Measurements from ENCODE around the gene LIG1. TPM values are rescaled to one million over a fixed set of nuclear protein-coding genes. Genes with fewer than 3 reads are reported as not detected.

The LIG1 gene
- total and polyA plus RNA-seq, 2 donors (not counting 3 experiments of a cell fraction or from before 2014, with no cell fraction given), result 64.0 to 94.7 TPM

- Histone ChIP-seq H3K36me3 (ENCODE audit: control insufficient read depth in 2 of 2, extremely low read depth in 1 of 2, insufficient read depth in 2 of 2, low read length in 2 of 2) (peaks cover 4 to 9% of the 10 kb centered on the region in 2 experiments), H4K20me1 (replicated peaks; ENCODE audit: control insufficient read depth, extremely low read depth, insufficient read depth, low read length) (no peaks in the 10 kb centered on the region), H3K4me3 (replicated peaks in 1 of 3; ENCODE audit: insufficient read depth in 1 of 3, low read depth in 1 of 3, low read length in 3 of 3) (no peak overlapping the region), H3K9ac (replicated peaks; ENCODE audit: extremely low read depth, insufficient read depth, low read length) (peak overlapping the region; percentile 75), H3K79me2 (ENCODE audit: control insufficient read depth, insufficient read depth, low read length) (no peaks in the 10 kb centered on the region), H2AFZ (ENCODE audit: low read depth, low read length) (peak overlapping the region; percentile 7), H3K27ac (ENCODE audit: insufficient read depth, low read depth, low read length) (peak overlapping the region; percentile 96), H3K9me1 (replicated peaks; ENCODE audit: control insufficient read depth, extremely low read depth, insufficient read depth, low read length) (no peaks in the 10 kb centered on the region), H3K27me3 (ENCODE audit: control insufficient read depth in 2 of 2, insufficient read depth in 2 of 2, low read length in 2 of 2) (no peaks in the 10 kb centered on the region), H3K4me2 (ENCODE audit: insufficient read depth, low read length) (peak overlapping the region; percentile 57), H3K9me3 (replicated peaks; ENCODE audit: control insufficient read depth, insufficient read depth, low read length) (no peaks in the 10 kb centered on the region), H3K4me1 (ENCODE audit: control insufficient read depth, extremely low read depth, insufficient read depth, low read length) (peaks cover 51% of the 10 kb centered on the region)
- dilution Hi-C loops (cut with MboI; ENCODE audit: extremely low pct_ligation_motif_present, low sequenced_read_pairs) (no loop called here), intact Hi-C loops (cut with micrococcal nuclease) (loop anchor here (1.0 to 2.0 kb wide), 4 partner anchors 21 to 125 kb away; partner anchors contain the start of genes LIG1 and ZSWIM9)
- CTCF ChIA-PET, result interaction anchor here (0.7 to 5.9 kb wide), 9 partner anchors 12 to 136 kb away, joined by 3 to 112 read pairs (median 5); partner anchors contain the start of gene PLA2G4C
- TSS peak; percentile 26 for BruUV-seq (replicated peaks)
- DNase-seq (ENCODE audit: low read depth, low spot score) (peak; percentile 96), FAIRE-seq (peak; percentile 100)
- POLR2A ChIA-PET, result interaction anchor here (1.1 to 1.8 kb wide), 3 partner anchors 13 to 29 kb away, joined by 4 to 14 read pairs (median 11); partner anchors contain the start of gene PLA2G4C
- TF ChIP-seq POLR2AphosphoS5 (IDR thresholded peaks at IDR 0.05; ENCODE audit: insufficient read depth, low read depth, low read length), result peak; percentile 82
- peak; percentile 77 for TF ChIP-seq JUN (IDR thresholded peaks at IDR 0.05; ENCODE audit: borderline replicate concordance, insufficient read depth, insufficient read length, low read depth)
- TF ChIP-seq GATA2 (IDR thresholded peaks at IDR 0.05; ENCODE audit: insufficient read depth, insufficient read length, low read depth, low read length), result no peak
- TF ChIP-seq MYC (IDR thresholded peaks at IDR 0.05; ENCODE audit: low read depth, low read length), result peak; percentile 29
- TF ChIP-seq POLR2A (IDR thresholded peaks at IDR 0.05; ENCODE audit: low read depth, low read length), result peak; percentile 58
- TF ChIP-seq, protein P1, sequence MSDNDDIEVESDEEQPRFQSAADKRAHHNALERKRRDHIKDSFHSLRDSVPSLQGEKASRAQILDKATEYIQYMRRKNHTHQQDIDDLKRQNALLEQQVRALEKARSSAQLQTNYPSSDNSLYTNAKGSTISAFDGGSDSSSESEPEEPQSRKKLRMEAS (IDR thresholded peaks at IDR 0.05; ENCODE audit: insufficient read depth, insufficient read length), result peak; percentile 10
- no peak for TF ChIP-seq EZH2 (IDR thresholded peaks at IDR 0.05; ENCODE audit: borderline replicate concordance, low read depth, low read length, severe bottlenecking)
- peak; percentile 90 for TF ChIP-seq FOS (IDR thresholded peaks at IDR 0.05; ENCODE audit: borderline replicate concordance, insufficient read depth, low read length)
- TF ChIP-seq, protein P2, sequence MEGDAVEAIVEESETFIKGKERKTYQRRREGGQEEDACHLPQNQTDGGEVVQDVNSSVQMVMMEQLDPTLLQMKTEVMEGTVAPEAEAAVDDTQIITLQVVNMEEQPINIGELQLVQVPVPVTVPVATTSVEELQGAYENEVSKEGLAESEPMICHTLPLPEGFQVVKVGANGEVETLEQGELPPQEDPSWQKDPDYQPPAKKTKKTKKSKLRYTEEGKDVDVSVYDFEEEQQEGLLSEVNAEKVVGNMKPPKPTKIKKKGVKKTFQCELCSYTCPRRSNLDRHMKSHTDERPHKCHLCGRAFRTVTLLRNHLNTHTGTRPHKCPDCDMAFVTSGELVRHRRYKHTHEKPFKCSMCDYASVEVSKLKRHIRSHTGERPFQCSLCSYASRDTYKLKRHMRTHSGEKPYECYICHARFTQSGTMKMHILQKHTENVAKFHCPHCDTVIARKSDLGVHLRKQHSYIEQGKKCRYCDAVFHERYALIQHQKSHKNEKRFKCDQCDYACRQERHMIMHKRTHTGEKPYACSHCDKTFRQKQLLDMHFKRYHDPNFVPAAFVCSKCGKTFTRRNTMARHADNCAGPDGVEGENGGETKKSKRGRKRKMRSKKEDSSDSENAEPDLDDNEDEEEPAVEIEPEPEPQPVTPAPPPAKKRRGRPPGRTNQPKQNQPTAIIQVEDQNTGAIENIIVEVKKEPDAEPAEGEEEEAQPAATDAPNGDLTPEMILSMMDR (IDR thresholded peaks at IDR 0.05; ENCODE audit: extremely low read depth in 1 of 2, insufficient read depth in 1 of 2, low read depth in 1 of 2, low read length in 2 of 2), result peak; percentile 39 to 41
These were observed 46.1 kb downstream of the LIG1 start for GRCh38 chr19:48123907-48124651.

Measured in endothelial cell of umbilical vein (primary cell).